ENCODE data around the gene USH1C. TPM values are rescaled to one million over a fixed set of nuclear protein-coding genes. Genes with fewer than 3 reads are reported as not detected.

The USH1C gene
- total RNA-seq, 4 donors from 2014 or later = 1.0 to 5.9 (median 3.9) TPM; not detected in 1

- 55 to 61% methylated on average over 3 of the region's 3 CpGs for WGBS, 2 donors
- Histone ChIP-seq H3K4me1 (peaks cover 0 to 10% of the 10 kb centered on the region in 2 donors), H3K4me3 (replicated peaks in 1 of 3) (no peak overlapping the region), H3K27ac (no peak overlapping the region), H3K9me3 (no peaks in the 10 kb centered on the region), H3K36me3 (no peaks in the 10 kb centered on the region), H3K27me3 (no peaks in the 10 kb centered on the region)
- no peak for DNase-seq
- TF ChIP-seq POLR2A (IDR thresholded peaks at IDR 0.05) (no peak), CTCF (IDR thresholded peaks at IDR 0.05) (no peak)
- intact Hi-C loops (cut with DNase I) = no loop called here
Observed at GRCh38 chr11:17511571-17511970, 32.6 kb downstream of the USH1C start.

GRCh38 chr11:17510507-17511206, 33.6 kb downstream of the USH1C start:
- H3K27me3 ChIP-seq = no peaks in the 10 kb centered on the region

GRCh38 chr11:17508791-17509190, 35.4 kb downstream of the USH1C start:
- Histone ChIP-seq H3K4me3 (replicated peaks in 1 of 3) (no peak overlapping the region), H3K27me3 (no peaks in the 10 kb centered on the region), H3K4me1 (peaks cover 0 to 10% of the 10 kb centered on the region in 2 donors), H3K36me3 (no peaks in the 10 kb centered on the region), H3K27ac (no peak overlapping the region), H3K9me3 (no peaks in the 10 kb centered on the region)
- intact Hi-C loops (cut with DNase I) = loop anchor here (10.0 kb wide), 1 partner anchor 274 kb away; no protein-coding TSS in a partner anchor
- 52 to 56% methylated on average over 3 of the region's 3 CpGs for WGBS, 2 donors
- DNase-seq = no peak
- TF ChIP-seq POLR2A (IDR thresholded peaks at IDR 0.05) = no peak
- no peak for TF ChIP-seq CTCF (IDR thresholded peaks at IDR 0.05)

More at GRCh38 chr11:17510507-17511206, 33.6 kb downstream of the USH1C start:
- TF ChIP-seq POLR2A (IDR thresholded peaks at IDR 0.05) (no peak), CTCF (IDR thresholded peaks at IDR 0.05) (no peak)
- H3K9me3 ChIP-seq = no peaks in the 10 kb centered on the region
- H3K4me3 ChIP-seq (replicated peaks in 1 of 3) = no peak overlapping the region
- H3K27ac ChIP-seq = peak overlapping the region in 1 of 3 donors; percentile 29
- whole genome bisulfite sequencing, 2 donors = 15 to 35% methylated on average over 4 of the region's 4 CpGs
- DNase-seq = peak; percentile 80 to 81
- H3K4me1 ChIP-seq = peaks cover 0 to 10% of the 10 kb centered on the region in 2 donors
- no peaks in the 10 kb centered on the region for H3K36me3 ChIP-seq
- intact Hi-C loops (cut with DNase I) = no loop called here

- H3K4me1 ChIP-seq = peaks cover 0 to 10% of the 10 kb centered on the region in 2 donors
- no peak overlapping the region for H3K27ac ChIP-seq
- no peak overlapping the region for H3K4me3 ChIP-seq (replicated peaks in 1 of 3)
- no peak for TF ChIP-seq POLR2A (IDR thresholded peaks at IDR 0.05)
- TF ChIP-seq CTCF (IDR thresholded peaks at IDR 0.05) = no peak
- H3K36me3 ChIP-seq = no peaks in the 10 kb centered on the region
- no peak for DNase-seq
- WGBS, 2 donors = 58 to 66% methylated on average over 3 of the region's 3 CpGs
- intact Hi-C loops (cut with DNase I) = loop anchor here (10.0 kb wide), 1 partner anchor 274 kb away; no protein-coding TSS in a partner anchor
- no peaks in the 10 kb centered on the region for H3K9me3 ChIP-seq
- no peaks in the 10 kb centered on the region for H3K27me3 ChIP-seq
Observed at GRCh38 chr11:17508306-17508705, 35.9 kb downstream of the USH1C start.

- H3K4me1 ChIP-seq = peaks cover 0 to 10% of the 10 kb centered on the region in 2 donors
- no peaks in the 10 kb centered on the region for H3K9me3 ChIP-seq
- H3K36me3 ChIP-seq = no peaks in the 10 kb centered on the region
- WGBS, 2 donors = 88 to 100% methylated on average over 2 of the region's 2 CpGs
- no peak for DNase-seq
- no peaks in the 10 kb centered on the region for H3K27me3 ChIP-seq
- H3K27ac ChIP-seq = no peak overlapping the region
- no peak overlapping the region for H3K4me3 ChIP-seq (replicated peaks in 1 of 3)
- TF ChIP-seq CTCF (IDR thresholded peaks at IDR 0.05) = no peak
- TF ChIP-seq POLR2A (IDR thresholded peaks at IDR 0.05) = no peak
- intact Hi-C loops (cut with DNase I) = loop anchor here (10.0 kb wide), 1 partner anchor 273 kb away; no protein-coding TSS in a partner anchor
Observed at GRCh38 chr11:17507773-17508172, 36.4 kb downstream of the USH1C start.
